GM06990 (cell line): ENCODE data around the gene TBL3.
A peak's percentile ranks its signal among the peaks of the same experiment; 100 is the strongest.
"Not testable (repeated sequence)": the region's sequence is repeated elsewhere in the genome, so short reads cannot be mapped to it uniquely, and the experiment has no call there.

ENCODE experiments used
- DNase-seq: peaks from one replicate; pipeline ENCODE4 v3.0.0-alpha.2; 2011; ENCODE audit not compliant: insufficient read length; ENCODE audit errors: extremely low read depth
- H3K27me3 ChIP-seq: replicated peaks from 2 replicates; pipeline ENCODE4 v1.6.0; 2011; ENCODE audit warnings: low read length; ENCODE audit not compliant: control insufficient read depth, insufficient read depth
- H3K36me3 ChIP-seq: 2 replicates; pipeline ENCODE4 v1.5.1; 2011; ENCODE audit warnings: low read length; ENCODE audit not compliant: control insufficient read depth, insufficient read depth
- H3K4me3 ChIP-seq: replicated peaks from 2 replicates; pipeline ENCODE4 v1.5.1; 2011; ENCODE audit warnings: low read depth, mild to moderate bottlenecking, control low read depth, low read length
- TF ChIP-seq, protein P1 (sequence below): IDR thresholded peaks from 2 replicates; pipeline ENCODE4 v1.5.1; 2011; ENCODE audit warnings: low read length, control low read depth, mild to moderate bottlenecking, inconsistent platforms; ENCODE audit not compliant: insufficient read depth, poor library complexity, severe bottlenecking

The TBL3 gene

DNA sequence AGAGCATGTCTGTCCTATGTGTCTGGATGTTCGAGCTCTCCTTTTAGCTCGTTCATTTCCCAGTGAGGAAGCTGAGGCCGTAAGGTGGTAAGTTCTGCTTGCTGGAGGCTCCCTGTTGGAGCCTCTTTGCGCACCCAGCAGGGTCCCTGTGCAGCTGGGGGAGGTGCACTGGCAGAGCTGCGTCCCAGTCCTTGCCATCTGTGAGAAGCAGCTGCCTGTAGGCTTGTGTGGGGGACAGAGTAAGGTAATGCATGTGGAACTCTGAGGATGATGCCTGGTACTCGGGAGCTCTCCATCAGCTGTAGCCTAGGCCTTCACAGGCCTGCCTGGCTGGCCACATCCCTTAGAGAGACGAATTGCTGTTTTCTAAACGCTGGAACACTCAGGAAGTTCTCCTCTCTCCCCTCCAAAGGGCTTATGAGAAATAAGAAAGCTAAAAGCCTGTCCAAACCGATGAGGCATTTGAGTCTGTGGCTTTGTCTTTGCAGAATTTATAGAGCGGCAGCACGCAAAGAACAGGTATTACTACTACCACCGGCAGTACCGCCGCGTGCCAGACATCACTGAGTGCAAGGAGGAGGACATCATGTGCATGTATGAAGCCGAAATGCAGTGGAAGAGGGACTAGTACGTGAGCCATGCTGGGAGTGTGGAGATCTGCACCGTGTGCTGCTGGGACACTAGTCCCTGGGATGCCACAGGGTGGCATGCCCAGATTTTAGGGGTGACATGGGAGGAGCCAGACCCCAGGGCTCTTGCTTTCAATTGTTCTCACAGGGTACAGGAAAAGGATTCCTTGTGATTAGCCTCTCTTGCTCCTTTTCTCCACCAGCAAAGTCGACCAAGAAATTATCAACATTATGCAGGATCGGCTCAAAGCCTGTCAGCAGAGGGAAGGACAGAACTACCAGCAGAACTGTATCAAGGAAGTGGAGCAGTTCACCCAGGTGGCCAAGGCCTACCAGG lies 10.9 kb upstream of the TBL3 start:
- TF ChIP-seq, protein P1, sequence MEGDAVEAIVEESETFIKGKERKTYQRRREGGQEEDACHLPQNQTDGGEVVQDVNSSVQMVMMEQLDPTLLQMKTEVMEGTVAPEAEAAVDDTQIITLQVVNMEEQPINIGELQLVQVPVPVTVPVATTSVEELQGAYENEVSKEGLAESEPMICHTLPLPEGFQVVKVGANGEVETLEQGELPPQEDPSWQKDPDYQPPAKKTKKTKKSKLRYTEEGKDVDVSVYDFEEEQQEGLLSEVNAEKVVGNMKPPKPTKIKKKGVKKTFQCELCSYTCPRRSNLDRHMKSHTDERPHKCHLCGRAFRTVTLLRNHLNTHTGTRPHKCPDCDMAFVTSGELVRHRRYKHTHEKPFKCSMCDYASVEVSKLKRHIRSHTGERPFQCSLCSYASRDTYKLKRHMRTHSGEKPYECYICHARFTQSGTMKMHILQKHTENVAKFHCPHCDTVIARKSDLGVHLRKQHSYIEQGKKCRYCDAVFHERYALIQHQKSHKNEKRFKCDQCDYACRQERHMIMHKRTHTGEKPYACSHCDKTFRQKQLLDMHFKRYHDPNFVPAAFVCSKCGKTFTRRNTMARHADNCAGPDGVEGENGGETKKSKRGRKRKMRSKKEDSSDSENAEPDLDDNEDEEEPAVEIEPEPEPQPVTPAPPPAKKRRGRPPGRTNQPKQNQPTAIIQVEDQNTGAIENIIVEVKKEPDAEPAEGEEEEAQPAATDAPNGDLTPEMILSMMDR = no peak
- peak; percentile 74 for DNase-seq
- peak overlapping the region; percentile 69 for H3K4me3 ChIP-seq

DNA sequence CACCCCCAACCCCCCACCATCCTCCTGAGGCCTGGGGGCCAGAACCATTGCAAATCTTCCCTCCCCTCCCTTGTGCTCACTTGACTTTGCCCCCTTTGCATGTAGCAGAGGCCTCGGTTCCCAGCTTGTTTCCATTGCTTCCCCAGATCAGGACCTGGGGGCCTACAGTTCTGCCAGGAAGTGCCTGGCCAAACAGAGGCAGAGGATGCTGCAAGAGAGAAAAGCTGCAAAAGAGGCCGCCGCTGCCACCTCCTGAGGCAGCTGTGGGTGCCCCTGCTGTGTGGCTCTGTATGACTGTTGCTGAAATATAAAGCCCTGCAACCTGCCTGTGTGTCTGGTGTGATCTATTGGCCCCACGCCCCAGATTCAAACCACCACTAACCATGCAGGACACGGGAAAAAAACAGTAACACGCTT lies 10.2 kb upstream of the TBL3 start:
- H3K4me3 ChIP-seq = peak overlapping the region; percentile 13; the same call in 1 of the 2 replicates
- peaks cover 21% of the 10 kb centered on the region for H3K36me3 ChIP-seq
- DNase-seq = peak; percentile 25
- TF ChIP-seq, protein P1 = no peak
- H3K27me3 ChIP-seq = no peaks in the 10 kb centered on the region

More for the DNA sequence above, 10.9 kb upstream of the TBL3 start:
- no peaks in the 10 kb centered on the region for H3K27me3 ChIP-seq
- peaks cover 21% of the 10 kb centered on the region for H3K36me3 ChIP-seq

DNA sequence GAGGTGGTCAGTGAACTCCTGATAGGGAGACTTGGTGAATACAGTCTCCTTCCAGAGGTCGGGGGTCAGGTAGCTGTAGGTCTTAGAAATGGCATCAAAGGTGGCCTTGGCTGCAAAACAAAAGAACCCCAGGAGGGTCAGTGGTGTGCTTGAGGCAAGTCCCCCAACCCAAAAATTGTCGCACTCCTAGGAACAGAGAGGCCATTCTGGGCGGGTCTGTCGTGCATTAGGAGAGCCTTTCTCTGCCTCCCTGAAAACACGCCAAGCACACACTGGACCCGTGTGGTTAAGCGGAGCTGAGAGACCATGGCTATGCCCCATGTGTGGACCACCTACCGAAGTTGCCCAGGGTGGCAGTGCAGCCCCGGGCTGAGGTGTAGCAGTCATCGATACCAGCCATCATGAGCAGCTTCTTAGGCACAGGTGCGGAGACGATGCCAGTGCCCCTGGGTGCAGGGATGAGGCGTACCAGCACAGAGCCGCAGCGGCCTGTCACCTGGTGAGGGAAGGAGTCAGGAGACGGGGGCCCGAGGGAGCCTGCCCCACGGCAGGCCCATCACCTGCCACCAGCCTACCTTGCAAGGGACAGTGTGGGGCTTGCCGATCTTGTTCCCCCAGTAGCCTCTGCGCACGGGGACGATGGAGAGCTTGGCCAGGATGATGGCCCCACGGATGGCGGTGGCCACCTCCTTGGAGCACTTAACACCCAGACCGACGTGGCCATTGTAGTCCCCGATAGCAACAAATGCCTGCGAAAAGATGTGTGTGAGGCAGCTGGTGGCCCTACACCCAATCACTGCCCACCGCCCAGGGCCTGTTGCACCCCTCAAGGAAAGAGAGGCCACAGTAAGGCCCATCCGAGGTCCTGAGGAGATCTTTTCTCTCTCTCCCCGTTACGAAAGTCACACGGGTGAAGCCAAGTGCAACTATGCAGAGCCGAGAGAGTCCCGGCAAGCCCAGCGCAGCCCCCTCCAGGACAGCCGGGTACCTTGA lies 9.4 kb upstream of the TBL3 start:
- H3K27me3 ChIP-seq = not testable (repeated sequence)
- Histone ChIP-seq H3K4me3 (peak overlapping the region; percentile 83), H3K36me3 (peaks cover 21% of the 10 kb centered on the region)
- DNase-seq = peak; percentile 21

DNA sequence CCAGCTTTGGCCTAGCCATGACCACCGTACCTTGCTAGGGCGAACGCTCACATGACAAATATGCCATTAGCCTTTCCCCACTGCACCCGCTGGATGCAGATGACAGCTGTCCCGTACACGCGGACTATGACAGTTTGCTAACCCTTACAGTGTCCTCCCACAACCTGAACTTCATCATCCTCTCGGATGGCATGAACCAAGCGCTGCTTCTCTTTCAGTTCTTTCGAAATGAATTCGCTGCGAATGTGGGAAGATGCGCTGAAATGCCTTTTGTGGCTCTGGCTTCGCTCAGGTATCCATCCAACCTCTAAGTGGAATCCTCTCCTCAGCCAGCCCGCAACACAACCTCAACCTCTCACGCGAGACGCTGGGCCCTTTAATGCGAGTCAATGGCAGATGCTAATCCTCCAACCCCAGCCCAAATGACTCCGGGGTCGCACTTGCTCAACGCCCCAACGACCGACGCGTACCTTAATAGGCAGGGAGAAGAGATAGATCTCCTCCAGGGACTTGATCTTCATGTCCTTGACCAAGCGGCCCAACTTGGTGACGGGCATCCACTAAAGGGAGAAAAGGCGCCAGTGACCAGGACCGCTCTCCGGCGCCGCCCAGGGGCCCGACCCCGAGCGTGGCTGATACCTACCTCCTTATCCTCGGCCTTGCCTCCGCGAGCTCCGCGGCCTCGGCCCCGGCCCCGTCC lies 7.9 kb upstream of the TBL3 start:
- H3K36me3 ChIP-seq = peaks cover 21% of the 10 kb centered on the region
- TF ChIP-seq, protein P1 = peak; percentile 32
- DNase-seq = peak; percentile 67
- H3K4me3 ChIP-seq = peak overlapping the region; percentile 83
- H3K27me3 ChIP-seq = no peaks in the 10 kb centered on the region

DNA sequence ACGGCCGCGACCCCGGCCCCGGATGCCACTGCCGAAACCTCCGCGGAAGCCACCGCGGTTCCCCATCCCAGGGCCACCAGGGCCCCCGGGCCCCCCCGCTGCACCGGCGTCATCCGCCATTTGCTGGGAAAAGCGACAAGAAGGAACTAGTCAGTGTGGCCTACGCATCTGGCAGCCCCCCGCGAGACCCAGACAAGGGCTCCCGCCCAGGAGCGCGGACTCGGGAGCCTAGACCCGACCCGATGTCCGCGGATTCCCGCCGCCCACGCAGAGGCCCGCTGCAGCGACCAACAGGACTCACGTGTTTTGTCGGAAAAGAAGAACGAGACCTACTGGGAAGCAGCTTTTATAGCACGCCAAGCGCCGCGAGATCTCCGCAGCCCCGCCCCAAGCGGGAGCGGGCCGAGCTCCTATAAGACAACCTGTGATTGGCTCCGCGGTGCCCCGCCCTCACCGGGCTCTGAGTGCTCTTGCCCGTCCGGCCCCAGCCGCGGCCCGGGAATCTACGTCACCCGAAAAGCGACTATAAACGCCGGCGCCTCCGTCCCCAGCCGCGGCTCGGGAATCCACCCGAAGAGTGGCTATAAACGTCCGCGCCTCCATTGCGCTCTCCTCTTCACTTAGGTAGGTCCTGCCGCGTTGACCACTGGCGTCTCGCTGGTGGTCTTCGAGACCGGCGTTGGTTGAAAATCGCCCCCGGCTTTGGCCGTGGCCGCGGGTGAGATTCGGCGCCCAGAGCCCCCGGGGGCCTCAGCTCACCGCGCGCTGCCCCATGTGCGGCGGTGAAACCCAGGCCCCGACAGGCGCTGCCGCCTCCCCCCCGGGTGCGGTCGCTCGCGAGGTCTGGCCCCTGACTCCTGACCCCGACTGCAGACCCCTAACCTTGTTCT lies 7.1 kb upstream of the TBL3 start, which contains the start of gene RPS2:
RPS2 (minus strand) TSS at position 321 of the 890 bp plus-strand sequence; CDS start at position 120, 201 bp downstream.
- Histone ChIP-seq H3K36me3 (peaks cover 21% of the 10 kb centered on the region), H3K4me3 (peak within 1 kb of the TSS; percentile 83), H3K27me3 (no peaks in the 10 kb centered on the region)
- peak; percentile 99 for DNase-seq
- TF ChIP-seq, protein P1 = no peak
